ENCODE measurements around the gene RUFY3. TPM values are rescaled to one million over a fixed set of nuclear protein-coding genes. Genes with fewer than 3 reads are reported as not detected.
"Not testable (repeated sequence)": the region's sequence is repeated elsewhere in the genome, so short reads cannot be mapped to it uniquely, and the experiment has no call there.

RUFY3 gene
- total RNA-seq: 22.9 and 24.9 TPM in 2 replicates

DNA sequence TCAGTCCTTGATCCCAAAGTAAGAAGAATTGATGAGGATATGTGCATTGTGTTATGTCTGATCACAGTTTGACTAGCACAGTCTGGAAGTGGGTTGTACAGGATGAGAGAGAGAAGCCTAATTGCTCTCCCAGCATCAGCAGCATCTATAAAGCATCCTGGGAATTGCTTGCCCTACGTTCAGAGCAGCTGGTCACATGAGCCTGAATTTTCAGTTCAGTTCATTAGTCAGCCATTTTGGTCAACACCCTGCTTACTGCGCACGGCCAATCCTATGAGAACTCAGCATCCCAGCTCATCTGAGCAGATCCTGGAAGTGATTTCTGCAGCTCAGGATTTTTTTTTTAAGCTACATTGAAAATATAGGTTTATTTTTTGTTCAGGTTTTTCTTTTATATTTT, at the start of gene RUFY3:
TSS of gene RUFY3 (plus strand) at position 218 of the 400 bp plus-strand sequence. CDS start 610 bp downstream, outside the sequence.
- peak within 1 kb of the TSS; percentile 46 for H3K4me3 ChIP-seq (ENCODE audit: low read depth, low read length)
- TF ChIP-seq, protein P1, sequence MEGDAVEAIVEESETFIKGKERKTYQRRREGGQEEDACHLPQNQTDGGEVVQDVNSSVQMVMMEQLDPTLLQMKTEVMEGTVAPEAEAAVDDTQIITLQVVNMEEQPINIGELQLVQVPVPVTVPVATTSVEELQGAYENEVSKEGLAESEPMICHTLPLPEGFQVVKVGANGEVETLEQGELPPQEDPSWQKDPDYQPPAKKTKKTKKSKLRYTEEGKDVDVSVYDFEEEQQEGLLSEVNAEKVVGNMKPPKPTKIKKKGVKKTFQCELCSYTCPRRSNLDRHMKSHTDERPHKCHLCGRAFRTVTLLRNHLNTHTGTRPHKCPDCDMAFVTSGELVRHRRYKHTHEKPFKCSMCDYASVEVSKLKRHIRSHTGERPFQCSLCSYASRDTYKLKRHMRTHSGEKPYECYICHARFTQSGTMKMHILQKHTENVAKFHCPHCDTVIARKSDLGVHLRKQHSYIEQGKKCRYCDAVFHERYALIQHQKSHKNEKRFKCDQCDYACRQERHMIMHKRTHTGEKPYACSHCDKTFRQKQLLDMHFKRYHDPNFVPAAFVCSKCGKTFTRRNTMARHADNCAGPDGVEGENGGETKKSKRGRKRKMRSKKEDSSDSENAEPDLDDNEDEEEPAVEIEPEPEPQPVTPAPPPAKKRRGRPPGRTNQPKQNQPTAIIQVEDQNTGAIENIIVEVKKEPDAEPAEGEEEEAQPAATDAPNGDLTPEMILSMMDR (conservative IDR thresholded peaks at IDR 0.05; ENCODE audit: low read depth, low read length): no peak
- peak; percentile 41 for DNase-seq (ENCODE audit: low read depth)

DNA sequence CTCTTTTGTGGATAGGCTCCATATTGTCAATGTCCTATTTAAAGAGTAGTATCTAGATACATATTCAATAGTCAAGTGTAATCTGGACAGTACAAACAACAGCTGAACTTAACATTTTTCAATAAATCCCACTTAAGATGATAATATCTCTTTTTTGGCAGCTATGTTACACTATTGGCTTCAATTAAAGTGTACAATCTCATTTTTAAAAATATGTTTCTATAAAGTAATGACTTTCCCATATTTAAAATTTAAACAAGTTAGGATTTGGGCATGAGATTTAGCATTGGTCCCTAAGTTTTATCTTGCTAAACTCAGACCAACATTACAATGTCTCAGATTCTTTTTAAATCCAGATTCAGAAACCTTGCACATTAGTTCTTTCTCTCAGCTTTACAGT, 47.6 kb upstream of the RUFY3 start:
- DNase-seq (ENCODE audit: low read depth): no peak
- TF ChIP-seq, protein P1 (conservative IDR thresholded peaks at IDR 0.05; ENCODE audit: low read depth, low read length): no peak
- no peak overlapping the region for H3K4me3 ChIP-seq (ENCODE audit: low read depth, low read length)

- no peak overlapping the region for H3K4me3 ChIP-seq (ENCODE audit: low read depth, low read length)
- DNase-seq (ENCODE audit: low read depth): no peak
- TF ChIP-seq, protein P1 (conservative IDR thresholded peaks at IDR 0.05; ENCODE audit: low read depth, low read length): no peak
Measured at GRCh38 chr4:70674731-70675130, 47.0 kb upstream of the RUFY3 start.

GRCh38 chr4:70676554-70677090, 45.1 kb upstream of the RUFY3 start:
- no peak for DNase-seq (ENCODE audit: low read depth)
- TF ChIP-seq, protein P1 (conservative IDR thresholded peaks at IDR 0.05; ENCODE audit: low read depth, low read length): no peak
- H3K4me3 ChIP-seq (ENCODE audit: low read depth, low read length): no peak overlapping the region

GRCh38 chr4:70678383-70678999, 43.3 kb upstream of the RUFY3 start:
- no peak for DNase-seq (ENCODE audit: low read depth)
- H3K4me3 ChIP-seq (ENCODE audit: low read depth, low read length): no peak overlapping the region
- TF ChIP-seq, protein P1 (conservative IDR thresholded peaks at IDR 0.05; ENCODE audit: low read depth, low read length): no peak

DNA sequence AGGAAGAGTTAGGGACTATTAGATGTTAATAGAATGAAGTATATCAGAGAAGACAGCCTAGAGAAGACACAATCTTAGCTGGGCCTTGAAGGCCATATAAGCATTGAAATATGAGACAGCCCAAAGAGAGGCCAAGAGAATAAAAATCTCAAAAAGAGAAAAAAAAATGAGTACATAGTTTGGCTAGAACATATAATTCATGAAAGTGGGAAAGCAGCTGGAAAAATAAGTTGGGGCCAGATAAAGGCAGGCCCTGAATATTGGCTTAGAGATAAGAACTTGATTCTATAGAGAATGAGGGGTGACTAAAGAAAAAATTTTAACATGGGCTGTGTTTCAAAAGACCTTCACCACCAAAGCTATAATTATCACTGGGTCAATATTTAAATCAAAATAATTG, 40.8 kb upstream of the RUFY3 start:
- H3K4me3 ChIP-seq (ENCODE audit: low read depth, low read length): no peak overlapping the region
- TF ChIP-seq, protein P1 (conservative IDR thresholded peaks at IDR 0.05; ENCODE audit: low read depth, low read length): no peak
- DNase-seq (ENCODE audit: low read depth): no peak

- TF ChIP-seq, protein P1 (conservative IDR thresholded peaks at IDR 0.05; ENCODE audit: low read depth, low read length): no peak
- no peak for DNase-seq (ENCODE audit: low read depth)
- no peak overlapping the region for H3K4me3 ChIP-seq (ENCODE audit: low read depth, low read length)
Measured at GRCh38 chr4:70681704-70682103, 40.1 kb upstream of the RUFY3 start.

- not testable (repeated sequence) for H3K4me3 ChIP-seq (ENCODE audit: low read depth, low read length); DNase-seq (ENCODE audit: low read depth)
Measured at GRCh38 chr4:70682142-70682541, 39.6 kb upstream of the RUFY3 start.

Data from epithelial cell of proximal tubule (primary cell).